WTC11 (cell line): Measurements from ENCODE around the gene DOK1.

Source experiments
- ATF1 ChIP-seq: sonication (generic); formaldehyde crosslinking; IDR thresholded peaks from 2 replicates; pipeline ENCODE4 v1.8.1; 2023; ENCODE audit warnings: mild to moderate bottlenecking, moderate library complexity, missing genetic modification reagents
- CTCF ChIP-seq: fragments of 200-600 bp; IDR thresholded peaks from 2 replicates; pipeline ENCODE4 v1.8.0; 2022; ENCODE audit warnings: antibody characterized with exemption
- ESRRA ChIP-seq: sonication (generic); formaldehyde crosslinking; IDR thresholded peaks from 2 replicates; pipeline ENCODE4 v1.8.1; 2022; ENCODE audit warnings: mild to moderate bottlenecking, missing genetic modification reagents, borderline replicate concordance
- FOXK1 ChIP-seq: sonication (generic); formaldehyde crosslinking; IDR thresholded peaks from 2 replicates; pipeline ENCODE4 v1.8.0; 2022; ENCODE audit warnings: mild to moderate bottlenecking, moderate library complexity, missing genetic modification reagents
- KAT7 ChIP-seq: sonication (generic); formaldehyde crosslinking; IDR thresholded peaks from 2 replicates; pipeline ENCODE4 v1.8.1; 2023; ENCODE audit warnings: missing genetic modification reagents, mild to moderate bottlenecking, borderline replicate concordance
- OVOL2 ChIP-seq: fragments of 250-450 bp; sonication (Bioruptor Pico); IDR thresholded peaks from 2 replicates; pipeline ENCODE4 v1.9.0; 2021; ENCODE audit warnings: mild to moderate bottlenecking, borderline replicate concordance
- ZNF416 ChIP-seq: fragments of 250-450 bp; sonication (Bioruptor Pico); IDR thresholded peaks from 2 replicates; pipeline ENCODE4 v1.9.0; 2021; ENCODE audit warnings: mild to moderate bottlenecking, inconsistent platforms

GRCh38 chr2:74564222-74564621 lies 9.7 kb downstream of the DOK1 start:
- TF ChIP-seq OVOL2 (CRISPR knock-in tag) (no peak), ATF1 (no peak), ESRRA (CRISPR knock-in tag) (no peak), CTCF (no peak), ZNF416 (CRISPR knock-in tag) (no peak), KAT7 (no peak), FOXK1 (no peak)
